DMS53 treated with DMSO at 0.1 percent for 48 hours (cell line): ENCODE data around the gene GALNTL6.
"Not testable (repeated sequence)": the region's sequence is repeated elsewhere in the genome, so short reads cannot be mapped to it uniquely, and the experiment has no call there.

Experiments
- DNase-seq: peaks from one replicate; lab custom pipeline; 2025; ENCODE audit not compliant: unreplicated experiment; lab: John Stamatoyannopoulos, UW

GALNTL6 gene

DNA sequence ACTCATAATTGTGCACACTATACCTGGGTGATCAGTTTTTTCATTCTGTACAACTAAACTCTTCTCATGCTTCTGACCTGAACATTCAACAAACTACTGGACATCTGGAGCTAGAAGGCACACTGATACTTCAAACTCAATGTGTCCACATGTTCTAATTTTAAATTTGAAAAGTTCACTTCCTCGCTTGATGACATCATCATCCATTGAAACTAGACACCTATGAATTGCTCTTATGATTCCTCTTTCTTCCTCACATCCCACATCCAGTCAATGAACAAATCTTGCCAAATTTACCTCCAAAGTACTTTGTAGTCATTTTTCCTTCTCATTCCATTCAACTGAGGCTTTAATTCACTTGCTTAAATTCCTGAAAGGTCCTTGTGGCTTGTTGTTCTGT, 549.4 kb downstream of the GALNTL6 start:
- no peak for DNase-seq

DNA sequence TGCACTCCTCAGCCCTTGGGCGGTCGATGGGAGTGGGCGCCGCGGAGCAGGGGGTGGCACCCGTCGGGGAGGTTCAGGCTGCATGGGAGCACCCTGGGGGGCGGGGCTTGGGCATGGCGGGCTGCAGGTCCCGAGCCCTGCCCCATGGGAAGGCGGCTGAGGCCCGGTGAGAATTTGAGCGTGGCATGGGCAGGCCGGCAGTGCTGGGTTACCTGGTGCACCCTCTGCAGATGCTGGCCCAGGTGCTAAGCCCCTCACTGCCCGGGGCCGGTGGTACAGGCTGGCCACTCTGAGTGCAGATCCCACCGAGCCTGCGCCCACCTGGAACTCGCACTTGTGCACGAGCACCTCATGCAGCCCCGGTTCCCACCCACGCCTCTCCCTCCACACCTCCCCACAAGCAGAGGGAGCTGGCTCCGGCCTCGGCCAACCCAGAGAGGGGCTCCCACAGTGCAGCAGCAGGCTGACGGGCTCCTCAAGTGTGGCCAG, 556.3 kb downstream of the GALNTL6 start:
- DNase-seq, result no peak

DNA sequence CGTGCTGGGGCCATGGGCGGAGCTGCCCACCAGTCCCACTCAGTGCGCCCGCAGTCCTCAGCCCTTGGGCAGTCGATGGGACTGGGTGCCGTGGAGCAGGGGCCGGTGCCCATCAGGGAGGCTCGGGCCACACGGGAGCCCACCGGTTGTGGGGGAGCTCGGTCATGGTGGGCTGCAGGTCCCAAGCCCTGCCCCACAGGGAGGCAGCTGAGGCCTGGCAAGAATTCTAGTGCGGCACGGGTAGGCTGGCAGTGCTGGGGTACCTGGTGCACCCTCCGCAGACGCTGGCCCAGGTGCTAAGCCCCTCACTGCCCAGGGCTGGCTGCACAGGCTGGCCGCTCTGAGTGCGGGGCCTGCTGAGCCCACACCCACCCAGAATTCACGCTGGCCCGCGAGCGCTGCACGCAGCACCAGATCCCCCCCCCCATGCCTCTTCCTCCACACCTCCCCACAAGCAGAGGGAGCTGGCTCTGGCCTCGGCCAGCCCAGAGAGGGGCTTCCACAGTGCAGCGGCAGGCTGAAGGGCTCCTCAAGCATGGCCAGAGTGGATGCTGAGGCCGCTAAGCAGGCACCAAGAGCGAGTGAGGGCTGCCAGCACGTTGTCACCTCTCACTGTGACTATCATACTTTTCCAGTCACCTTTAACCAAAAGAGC, 564.4 kb downstream of the GALNTL6 start:
- DNase-seq, result no peak

DNA sequence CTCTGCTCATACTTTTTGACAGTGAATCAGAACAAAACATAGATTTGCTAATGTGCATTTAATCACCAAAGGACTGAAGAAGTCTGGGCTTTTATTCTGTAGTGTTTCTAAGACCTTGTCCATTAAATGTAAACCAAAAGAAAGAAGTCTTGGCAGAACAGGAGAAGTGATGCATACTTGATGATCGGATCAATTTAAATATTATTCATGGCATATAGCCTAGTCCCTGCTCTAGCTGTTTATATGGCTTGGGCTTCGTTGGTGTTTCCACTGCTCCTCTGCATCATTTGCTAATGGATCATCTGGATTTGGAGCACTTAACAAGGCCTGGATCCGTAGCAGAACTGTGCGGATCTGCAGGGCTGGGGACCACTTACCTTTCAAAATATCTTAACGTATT, 566.6 kb downstream of the GALNTL6 start:
- no peak for DNase-seq

DNA sequence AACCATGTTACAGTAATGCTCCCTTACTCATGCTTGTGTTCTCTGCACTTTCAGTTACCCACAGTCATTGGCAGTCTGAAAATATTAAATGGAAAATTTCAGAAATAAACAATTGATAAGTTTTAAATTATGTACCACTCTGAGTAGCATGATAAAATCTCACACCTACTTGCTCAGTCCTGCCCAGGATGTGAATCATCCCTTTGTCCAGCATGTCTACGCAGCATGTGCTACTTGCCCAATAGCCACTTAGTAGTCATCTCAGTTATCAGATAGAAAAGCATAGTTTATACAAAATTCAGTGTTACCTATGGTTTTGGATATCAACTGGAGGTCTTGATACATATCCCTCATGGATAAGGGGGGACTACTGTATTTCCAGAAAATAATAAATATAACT, 577.1 kb downstream of the GALNTL6 start:
- no peak for DNase-seq

DNA sequence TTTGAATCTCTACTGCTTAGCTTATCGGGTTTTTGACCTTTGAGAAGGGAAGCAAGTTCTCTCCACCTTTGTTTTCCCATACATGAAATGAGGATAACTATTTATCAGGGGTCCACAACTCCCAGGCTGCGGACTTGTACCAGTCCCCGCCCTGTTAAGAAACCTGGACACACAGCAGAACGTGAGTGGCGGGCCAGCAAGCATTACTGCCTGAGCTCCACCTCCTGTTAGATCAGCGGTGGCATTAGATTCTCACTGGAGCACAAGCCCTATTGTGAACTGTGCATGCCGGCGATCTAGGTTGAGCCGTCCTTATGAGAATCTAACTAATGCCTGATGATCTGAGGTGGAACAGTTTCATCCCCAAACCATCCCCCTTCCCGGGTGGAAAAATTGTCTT, 579.5 kb downstream of the GALNTL6 start:
- DNase-seq, result no peak

DNA sequence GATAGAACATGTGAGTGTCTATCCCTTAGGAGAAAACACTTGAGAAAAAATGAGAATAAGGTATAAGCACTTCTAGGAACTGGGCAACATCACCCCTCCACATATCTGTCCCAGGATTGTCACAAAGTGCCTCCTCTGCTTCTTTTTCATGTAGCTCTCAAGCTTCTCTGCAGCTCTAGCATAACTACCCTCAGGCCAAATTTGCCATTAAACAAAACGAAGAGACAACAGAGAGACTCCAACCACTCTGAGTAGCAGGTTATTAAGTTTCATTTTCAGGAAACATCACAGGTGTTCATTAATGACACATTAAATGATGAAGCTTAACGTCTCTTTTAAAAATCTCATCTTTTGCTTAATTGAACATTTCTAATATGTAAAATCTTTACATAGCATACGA, 580.0 kb downstream of the GALNTL6 start:
- no peak for DNase-seq

DNA sequence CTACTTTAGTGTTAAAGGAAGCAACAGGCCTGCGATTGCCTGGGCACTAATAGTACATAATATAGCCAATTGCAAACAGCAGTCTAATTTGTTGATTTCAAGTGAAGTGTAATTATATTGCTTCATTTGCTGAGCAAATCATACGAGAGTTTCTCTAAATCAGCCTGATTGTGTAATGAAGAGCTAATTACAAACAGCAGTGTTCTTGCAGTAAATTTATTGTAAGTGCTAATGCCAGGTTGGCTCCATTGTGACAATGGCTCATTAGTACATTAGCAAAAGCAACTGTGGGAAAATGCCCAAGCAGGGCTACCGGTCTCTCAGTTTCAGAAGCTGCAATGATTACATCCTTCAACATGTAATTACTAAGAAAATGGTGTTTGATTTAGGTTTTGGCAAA, 591.5 kb downstream of the GALNTL6 start:
- DNase-seq, result no peak

DNA sequence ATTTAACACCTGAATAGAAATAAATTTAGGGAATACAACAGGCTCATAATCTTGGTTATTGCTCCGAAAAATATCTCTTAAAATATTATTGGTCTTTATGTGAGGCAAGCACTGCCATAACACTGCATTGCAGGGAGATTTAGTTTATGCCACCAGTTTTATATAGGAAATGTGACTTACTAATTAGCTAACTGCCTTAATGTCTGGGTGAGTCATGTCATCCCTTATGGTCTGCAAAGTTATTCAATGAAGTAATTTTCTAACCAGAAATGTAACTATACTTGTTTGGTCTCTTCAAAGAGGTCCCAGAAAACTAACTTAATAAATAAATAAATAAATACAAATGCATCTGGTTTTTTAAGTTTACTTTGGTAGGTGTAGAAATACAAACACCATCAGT, 597.2 kb downstream of the GALNTL6 start:
- no peak for DNase-seq

DNA sequence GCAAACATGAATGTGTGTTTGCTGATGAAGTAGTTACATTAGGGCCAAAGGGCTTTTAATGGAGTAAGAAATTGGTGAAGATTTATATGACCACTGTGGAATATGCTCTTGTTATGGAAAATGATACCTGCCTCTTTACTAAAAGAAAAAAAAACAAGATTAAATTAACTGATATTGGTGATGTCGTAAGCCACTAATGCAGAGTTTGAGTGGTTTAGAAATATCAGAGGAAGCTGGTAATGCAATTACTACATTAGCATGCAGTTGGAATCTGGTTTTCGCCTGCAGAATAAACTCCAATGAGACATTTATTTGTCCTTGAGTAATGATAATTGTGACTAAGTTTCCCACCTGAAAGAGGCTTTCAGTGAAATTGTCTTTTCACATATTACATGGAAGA, 597.9 kb downstream of the GALNTL6 start:
- DNase-seq, result no peak

DNA sequence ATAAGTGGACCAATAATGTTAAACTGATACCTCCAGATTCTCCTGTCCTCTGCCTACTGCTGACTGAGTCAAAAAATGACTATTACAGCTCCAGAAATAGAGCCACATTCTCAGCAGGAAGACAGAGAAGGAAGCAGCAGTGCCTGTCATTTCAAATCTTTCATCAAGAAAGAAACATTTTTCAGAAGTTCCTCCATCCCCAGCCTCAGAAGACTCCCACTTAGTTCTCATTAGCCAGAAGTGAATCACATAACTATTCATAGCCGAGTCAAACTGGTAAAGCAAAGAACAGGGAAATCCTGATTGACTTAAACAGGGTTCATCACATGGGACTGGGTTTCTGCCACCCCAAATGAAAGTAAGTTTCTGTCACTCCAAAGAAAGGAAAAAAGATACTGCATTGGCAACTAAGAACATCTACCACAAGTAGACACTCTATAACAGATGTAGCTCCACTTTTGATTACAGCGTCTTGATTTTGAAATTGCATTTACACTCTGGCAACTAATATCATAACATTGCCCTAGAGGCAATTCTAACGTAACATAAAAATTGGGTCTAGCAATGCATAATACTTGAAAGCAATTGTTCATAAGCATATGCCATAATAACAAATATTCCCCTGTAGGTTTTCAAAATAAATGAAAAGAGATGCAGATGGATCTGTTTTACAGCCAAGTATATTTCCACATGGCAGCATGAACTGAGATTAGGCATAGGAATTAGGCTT, 599.8 kb downstream of the GALNTL6 start:
- no peak for DNase-seq

DNA sequence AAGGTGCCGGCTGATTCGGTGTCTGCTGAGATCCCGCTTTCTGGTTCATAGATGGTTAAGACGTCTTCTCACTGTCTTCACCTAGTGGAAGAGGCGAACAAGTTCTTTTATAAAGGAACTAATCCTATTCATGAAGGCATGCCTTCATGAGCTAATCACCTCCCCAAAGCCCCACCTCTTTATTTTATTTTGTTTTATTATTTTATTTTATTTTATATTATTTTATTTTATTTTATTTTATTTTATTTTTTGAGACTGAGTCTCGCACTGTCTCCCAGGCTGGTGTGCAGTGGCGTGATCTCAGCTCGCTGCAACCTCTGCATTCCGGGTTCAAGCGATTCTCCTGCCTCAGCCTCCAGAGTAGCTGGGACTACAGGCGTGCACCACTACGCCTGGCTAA, 615.8 kb downstream of the GALNTL6 start:
- not testable (repeated sequence) for DNase-seq

DNA sequence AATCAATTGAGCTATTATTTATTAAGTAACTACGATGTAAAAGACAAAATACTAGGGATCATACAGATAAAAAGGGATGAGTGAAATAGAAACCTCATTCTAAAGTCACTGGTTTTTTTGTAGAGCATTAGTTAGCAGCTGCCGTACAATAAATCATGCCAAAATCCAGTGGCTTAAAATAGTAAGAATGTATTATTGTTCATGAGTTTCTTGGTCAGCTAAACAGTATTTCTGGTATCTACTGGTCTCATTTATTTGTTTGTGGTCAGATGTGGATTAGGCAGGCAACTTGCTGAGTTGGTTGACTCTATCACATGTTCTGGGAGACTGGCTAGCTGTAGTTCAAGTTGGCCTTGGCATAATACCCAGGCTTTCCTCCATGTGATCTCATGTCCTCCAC, 667.3 kb downstream of the GALNTL6 start:
- DNase-seq, result no peak

DNA sequence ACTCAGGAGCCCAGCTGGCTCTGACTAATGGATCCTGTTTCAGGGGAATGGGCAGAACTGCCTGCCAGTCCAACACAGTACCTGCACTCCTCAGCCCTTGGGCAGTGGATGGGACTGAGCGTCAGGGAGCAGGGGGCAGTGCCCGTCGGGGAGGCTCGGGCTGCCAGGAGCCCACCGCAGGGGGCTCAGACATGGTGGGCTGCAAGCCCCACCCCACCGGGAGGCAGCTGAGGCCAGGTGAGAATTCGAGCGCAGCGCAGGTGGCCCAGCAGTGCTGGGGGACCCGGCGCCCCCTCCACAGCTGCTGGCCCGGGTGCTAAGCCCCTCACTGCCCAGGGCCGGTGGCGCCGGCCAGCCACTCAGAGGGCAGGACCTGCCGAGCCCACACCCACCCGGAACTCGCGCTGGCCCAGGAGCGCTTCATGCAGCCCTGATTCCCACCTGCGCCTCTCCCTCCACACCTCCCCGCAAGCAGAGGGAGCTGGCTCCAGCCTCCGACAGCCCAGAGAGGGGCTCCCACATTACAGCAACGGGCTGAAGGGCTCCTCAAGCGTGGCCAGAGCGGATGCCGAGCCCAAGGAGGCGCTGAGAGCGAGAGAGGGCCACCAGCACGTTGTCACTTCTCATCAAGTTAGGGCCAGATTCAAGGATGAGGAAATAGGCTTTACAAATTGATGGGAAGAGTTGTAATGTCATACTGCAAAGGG, 668.8 kb downstream of the GALNTL6 start:
- no peak for DNase-seq

DNA sequence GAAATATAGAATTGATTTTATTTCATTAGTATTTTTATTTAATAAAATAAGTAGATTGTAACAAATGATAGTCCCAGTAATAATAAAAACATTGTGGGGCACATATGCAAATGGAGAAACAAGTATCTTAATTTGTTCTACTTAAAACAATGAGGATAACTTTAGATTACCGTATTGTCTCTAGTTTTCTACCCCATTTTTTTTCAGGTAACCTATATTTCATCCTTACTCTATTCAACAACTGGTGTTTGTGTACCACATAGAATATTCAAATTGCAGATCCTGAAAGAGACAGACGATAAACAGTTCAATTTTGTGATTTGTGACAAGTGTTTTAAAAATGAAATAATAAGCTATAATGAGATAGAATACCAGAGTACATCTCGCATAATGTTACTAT, 671.8 kb downstream of the GALNTL6 start:
- no peak for DNase-seq

DNA sequence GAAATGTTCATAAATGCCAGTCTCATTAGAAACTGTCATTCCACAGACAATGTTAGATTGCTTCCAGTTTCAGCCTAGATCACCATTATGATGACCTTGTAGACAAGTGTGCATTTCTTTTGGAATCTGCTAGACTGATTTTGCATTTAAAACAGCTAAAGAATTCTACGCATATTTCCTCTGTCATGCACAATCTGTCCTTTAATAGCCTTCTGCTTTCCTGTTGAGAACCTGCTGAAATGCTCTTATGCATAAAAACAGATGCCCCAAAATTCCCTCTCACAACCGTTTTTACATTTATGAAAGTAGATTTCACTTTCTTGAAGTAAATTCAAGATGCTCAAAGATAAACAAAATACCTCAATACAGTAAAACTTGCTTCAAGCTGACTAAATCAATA, 673.3 kb downstream of the GALNTL6 start:
- no peak for DNase-seq

DNA sequence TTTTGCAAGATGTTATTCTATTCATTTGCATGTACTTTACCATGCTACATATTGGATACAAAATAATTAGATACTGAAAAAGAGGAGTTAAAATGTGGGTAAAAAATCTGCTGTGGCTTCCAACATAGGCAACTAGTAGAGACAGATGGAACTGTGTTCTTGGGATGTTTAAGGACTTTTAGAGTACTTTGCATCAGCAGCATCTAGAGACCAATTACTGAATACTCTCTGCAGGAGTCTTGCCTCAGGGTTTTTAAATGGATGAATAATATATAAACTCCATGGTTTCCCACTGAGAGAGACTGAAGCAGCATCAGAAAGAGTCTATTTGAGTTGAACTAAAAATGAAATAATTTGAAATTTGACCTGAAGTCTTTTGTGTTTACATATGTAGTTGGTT, 676.7 kb downstream of the GALNTL6 start:
- no peak for DNase-seq

DNA sequence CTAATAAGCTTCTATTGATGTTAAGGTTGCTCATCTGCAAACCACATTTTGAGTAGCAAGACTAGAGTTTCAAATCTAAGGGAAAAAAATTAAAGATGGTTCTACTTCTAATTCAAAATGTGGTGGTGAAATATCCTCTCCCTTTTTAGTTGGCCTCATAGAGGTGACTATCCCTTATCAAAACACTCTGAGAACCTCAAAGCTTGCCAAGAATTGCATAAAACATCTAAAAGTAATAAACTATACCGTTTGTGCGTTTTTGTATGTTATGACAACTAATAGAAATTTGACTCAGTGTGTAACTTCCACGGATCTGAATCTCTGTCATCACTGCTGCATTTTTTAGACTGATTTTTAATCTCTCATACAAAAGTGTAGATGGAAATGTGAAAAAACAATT, 682.6 kb downstream of the GALNTL6 start:
- no peak for DNase-seq

DNA sequence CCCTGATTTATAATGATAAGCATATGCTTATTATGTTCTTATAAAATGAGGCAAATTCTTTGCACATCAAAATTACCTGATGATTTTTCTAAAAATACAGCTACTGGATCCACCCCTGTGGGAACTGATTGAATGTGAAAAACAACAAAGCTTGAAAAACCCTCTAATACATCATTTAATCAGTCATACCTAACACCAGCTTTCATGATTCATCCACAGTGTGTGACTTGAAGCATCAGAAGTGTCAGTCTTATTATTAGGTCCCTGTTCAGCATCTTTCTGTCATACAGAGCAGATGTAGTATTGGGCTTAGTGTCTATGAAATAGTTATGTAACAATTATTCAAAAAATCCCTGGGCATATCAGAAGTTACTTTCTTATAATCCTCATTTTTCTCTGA, 684.1 kb downstream of the GALNTL6 start:
- no peak for DNase-seq

DNA sequence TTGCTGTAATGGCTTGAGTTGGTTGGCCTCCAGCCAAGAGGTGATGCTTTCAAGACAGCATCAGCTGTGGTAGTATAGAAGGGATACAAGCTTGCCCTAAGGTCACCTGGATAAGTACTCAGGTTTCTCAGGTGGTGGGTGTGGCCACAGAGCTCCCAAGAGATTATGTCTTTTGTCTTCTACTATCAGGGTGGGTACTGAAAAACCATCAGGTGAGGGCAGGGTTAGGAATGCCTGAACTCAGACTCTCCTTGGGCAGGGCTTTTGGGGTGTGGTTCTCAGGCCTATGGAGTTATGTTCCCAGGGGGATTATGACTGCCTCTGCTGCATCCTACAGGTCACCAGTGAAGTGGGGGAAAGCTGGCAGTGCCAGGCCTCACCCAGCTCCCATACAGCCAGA, 700.8 kb downstream of the GALNTL6 start:
- DNase-seq, result no peak

DNA sequence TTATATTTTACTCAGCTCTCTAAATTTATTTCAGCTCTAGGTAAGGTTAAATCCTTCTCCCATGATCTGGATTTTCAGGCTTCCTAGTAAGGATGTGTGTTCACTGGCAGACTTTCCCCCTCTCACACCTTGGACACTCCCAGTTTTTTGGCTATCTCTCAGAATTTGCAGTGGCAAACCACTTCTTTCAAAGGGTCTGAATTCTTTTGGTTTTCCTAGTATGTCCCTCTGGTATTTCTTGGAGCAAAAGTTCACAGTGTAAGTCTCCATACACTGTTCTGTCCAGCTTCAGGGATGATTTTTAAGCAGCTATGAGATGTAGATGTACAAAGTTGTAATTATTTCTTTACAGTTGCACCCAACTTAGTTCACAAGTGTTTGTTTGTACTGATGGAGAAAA, 701.6 kb downstream of the GALNTL6 start:
- DNase-seq, result no peak

DNA sequence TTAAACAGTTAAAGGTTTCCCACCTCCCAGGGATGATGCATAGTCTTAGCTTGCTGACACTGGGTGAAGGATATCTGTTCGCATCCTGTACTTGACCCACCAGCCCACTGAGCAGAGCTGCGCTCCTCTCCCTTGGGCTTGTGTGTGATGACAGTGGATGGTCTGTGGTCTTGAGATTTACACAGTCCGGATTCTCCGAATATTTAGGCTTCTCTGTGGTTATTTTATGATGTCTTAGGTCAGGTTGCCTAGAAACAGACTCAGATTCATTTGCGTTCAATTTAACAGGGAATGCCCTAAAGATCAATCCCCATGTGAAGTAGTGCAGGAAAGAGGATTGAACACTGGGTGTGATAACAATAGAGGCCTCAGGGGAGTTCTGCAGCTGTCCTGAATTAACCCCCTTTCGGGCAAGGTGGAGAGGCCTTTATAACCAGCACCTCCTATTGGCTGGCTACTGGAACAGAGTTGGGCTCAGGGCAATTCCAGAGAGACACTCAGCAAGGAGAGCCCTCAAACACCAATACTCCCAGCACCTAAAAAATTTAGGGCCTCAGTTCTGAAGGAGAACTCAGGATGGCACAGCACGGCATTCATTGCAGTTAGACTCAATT, 702.2 kb downstream of the GALNTL6 start:
- no peak for DNase-seq
